Measurements from ENCODE around the gene OPA3.

Gene OPA3

DNA sequence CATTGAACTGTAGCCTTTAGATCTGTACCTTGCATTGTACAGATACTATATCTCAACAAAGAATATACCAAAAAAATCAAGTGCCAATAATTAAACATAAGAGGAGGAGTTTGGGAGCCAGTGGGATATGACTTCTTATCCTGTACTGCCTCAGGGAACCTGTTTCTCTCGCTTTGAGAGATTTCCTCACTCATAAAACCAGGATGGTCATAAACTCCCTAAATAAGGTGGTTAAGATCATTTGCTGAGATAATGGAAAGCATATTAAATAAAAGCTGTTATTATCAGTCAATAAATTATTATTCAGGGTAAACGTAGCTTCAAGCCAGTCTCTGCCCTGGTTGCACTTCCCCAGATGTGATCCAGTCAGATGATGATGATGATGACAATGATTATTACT is 17.0 kb downstream of the OPA3 start:
- no peak for DNase-seq (ENCODE audit: low read depth in 2 of 2)

DNA sequence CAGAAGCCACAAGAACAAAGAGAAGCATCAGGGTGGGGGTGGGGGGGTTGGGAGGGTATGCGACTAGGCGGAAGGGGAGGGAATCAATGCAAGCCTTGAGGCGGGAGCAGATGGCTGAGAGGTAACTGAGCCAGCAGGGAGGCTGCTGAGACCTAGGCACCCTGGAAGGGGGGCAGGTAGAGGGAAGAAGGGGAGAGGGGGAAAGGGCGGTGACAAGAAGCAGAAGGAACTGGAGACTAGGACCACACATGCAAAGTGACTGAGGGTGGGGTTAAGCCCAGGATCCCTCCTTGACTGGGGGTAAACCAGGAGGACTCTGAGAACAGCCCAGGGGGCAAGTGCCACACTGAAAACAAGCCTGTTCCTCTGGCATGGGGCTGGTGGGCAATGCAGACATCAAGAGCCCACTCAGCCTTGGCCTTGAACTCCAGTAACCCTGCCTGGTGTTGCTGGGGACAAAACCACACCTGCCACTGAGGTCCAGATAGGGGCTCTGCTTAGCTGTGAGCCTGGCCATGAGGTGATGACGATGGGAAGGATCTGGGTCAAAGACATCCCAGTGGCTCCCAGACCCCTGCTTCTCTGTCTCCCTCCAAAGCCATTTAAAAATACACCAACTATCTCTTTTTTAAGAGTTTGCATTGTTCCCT is 20.3 kb downstream of the OPA3 start:
- no peak for DNase-seq (ENCODE audit: low read depth in 2 of 2)

DNA sequence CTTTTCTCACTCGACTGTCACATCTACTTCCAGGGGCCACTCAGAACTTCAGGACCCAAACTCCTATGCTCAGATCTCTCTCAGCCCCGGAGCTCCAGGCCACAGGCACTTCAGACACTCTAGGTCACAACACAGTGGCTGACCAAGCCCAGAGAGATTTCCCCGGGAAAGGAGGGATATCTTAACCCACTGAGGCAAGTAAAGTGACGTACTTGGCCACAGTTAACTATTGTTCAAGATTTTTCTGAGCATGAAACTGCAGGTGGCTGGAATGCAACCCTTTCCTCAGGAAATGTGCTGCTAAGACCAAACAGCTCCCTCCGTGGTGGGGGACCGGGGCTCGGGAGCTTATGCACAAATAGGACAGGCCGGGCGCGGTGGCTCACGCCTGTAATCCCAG is 23.9 kb downstream of the OPA3 start:
- no peak for DNase-seq (ENCODE audit: low read depth in 2 of 2)

DNA sequence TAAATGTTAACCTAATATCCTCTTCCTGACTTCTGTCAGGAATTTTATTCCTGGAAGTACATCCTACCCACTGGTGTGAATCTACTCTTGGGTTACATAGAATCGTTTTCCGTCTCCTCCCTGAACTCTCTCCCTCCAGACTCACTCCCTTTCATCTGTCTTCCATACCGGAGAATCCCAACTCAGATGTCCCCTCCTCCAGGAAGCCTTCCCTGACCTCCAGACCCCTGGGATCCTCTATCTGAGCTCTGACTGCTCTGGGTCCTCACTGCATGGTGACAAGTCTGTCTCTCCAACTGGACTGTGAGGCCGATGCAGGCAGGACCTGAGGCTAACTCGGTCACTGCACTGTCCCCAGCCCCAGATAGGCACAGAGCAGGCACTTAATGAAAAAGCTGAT is 24.6 kb downstream of the OPA3 start:
- DNase-seq (ENCODE audit: low read depth in 2 of 2) = no peak

DNA sequence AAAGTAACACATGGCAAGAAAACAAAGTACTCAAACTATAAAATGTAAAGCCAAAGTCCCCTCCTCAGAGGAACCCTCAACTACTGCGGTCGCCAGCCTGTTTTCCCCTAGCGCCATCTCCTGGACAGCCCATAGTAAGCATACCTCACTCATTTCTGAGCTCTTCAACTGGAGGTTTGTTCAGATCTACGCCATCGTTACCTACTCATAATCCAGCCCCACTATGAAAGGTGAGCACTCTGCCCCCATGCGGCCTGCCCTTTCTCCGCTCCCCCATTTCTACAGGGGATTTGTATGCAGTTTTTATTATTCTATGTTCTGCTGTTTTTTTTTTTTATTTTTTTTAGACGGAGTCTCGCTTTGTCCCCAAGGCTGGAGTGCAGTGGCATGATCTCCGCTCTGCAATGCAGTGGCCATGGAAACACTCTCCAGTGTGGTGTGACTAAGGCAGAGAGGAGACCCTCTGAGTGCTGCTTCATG is 26.2 kb downstream of the OPA3 start:
- peak; percentile 13 to 50 for DNase-seq (ENCODE audit: low read depth in 2 of 2)

DNA sequence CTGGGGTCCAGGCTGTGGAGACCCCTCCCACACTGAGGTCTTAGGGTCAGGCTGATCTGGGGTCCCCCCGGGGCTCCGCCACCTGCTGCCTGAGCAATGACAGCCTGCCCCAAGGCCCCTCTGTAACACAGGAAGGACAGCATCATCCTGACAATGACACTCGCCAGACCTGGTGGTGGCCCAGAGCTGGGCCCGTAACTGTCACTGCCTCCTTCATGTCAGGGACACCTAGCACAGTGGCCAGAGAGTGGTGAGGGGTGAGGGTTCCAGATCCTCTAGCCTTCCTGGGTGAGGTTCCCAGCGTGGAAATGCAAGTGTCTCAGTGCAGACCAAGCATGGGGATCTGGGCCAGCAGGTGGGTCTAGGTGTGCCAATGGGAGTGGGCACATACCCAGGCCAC is 27.8 kb downstream of the OPA3 start:
- DNase-seq (ENCODE audit: low read depth in 2 of 2) = no peak

DNA sequence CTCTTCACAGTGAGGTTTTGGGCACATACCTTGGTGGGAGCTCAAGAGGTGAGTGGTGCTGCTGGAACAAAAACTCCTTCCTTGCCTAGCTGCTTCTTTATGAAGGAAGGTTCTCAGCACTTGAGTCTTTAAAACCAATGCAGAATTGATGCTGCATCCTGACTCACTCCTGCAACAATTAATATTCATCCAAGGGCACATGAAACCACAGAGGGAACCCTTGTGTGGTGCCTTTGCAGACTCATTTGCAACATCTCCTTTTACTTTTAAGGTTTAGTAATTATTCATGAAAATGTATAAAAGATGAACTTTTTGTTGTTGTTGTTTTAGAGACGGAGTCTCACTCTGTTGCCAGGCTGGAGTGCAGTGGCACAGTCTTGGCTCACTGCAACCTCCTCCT is 30.1 kb downstream of the OPA3 start:
- no peak for DNase-seq (ENCODE audit: low read depth in 2 of 2)

DNA sequence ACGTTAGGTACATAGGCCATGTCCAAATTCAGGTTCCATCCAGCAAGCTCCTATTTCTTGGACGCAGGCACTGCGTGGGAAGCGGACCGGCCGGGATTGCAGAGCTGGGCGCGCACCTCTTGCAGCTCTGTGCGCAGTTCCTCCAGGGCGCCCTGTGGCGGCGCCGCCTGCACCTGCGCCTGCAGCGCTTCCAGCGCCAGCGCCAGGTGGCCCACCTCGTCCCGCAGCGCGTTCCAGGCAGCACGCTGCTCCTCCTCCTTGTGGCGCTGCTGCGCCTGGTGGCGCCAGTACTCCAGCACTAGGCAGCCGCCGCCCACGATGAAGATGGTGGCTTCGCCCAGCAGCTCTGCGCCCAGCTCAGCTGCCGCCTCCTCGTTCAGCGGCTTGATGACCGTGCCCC is 31.1 kb downstream of the OPA3 start:
- DNase-seq (ENCODE audit: low read depth in 2 of 2) = no peak

DNA sequence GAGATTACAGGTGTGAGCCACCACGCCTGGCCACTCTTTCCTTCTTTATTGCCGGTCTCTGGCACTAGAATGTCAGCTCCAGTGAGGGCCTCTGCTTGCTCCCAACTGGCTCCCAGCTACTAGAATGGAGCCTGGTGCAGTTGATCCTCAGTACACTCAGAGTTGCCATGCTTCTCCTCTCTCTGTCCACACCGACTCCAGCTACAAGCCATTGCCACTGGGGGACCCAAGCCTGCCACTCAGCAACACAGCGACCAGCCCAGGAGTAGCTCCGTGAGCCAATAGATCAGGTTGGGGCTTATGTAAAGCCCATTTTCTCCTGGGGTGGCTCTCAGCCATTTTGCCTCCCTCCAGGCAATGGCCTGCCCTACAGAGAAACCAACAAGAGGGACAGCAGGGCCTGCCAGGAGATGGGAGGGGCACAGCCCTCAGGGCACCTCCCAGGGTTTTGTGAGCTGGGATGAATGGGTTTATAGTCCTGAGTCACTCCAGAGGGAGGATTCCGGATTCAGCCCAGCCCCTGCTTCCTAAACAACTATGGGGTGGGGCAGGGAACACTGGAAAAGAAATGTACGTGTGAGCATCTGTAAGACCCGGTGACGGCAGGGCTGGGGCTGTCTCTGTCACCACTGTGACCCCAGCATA is 36.5 kb downstream of the OPA3 start:
- DNase-seq (ENCODE audit: low read depth in 2 of 2) = no peak

DNA sequence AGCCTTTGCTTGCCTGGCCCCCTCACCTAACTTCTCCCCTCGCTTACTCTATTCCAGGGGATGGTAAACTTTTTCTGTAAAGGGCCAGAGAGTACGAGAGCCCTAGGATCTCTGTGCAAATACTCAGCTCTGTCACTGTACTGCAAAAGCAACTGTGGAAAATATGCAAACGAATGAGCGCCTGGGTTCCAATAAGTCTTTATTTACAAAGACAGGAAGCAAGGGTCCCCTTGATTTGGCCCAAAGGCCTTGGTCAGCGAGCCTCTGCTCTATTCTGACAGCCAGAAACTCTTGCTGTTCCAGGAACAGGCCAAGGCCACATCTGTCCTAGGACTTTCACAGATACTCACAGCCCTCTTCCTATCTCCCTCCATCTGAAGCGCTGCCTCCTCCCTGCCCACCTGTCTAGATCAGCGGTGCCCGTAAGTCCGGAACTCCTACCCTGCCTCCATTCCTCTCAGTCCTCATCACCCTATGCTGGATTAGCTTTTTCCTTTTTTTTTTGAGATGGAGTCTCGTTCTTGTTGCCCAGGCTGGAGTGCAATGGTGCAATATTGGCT is 37.3 kb downstream of the OPA3 start:
- DNase-seq (ENCODE audit: low read depth in 2 of 2) = no peak

DNA sequence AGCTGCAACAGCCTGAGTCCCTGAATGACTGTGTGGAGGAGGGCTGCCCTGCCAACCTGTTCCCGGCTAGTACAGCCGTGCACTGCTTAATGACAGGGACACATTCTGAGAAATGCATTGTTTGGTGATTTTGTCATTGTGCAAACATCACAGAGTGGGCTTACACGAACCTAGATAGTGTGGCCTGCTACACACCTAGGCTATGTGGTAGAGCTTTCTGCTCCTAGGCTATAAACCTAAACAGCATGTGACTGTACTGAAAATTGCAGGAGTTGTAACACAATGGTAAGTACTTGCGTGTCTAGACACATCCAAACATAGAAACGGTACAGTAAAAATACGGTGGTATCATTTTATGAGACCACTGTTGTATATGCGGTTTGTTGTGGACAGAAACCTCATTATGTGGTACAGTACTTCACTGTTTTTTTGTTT is 42.4 kb downstream of the OPA3 start:
- no peak for DNase-seq (ENCODE audit: low read depth in 2 of 2)

DNA sequence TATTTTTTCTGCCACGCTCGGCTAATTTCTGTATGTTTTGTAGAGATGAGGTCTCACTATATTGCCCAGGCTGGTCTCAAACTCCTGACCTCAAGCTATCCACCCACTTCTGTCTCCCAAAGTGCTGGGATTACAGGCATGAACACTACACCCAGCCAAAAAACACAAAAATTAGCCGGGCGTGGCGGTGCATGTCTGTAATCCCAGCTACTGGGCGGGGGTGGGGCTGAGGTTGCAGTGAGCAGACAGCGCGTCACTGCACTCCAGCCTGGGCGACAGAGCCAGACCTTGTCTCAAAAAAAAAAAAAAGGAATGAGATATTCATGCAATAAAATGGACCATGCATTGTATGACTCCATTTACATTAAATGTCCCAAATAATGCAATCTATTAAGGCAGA is 45.1 kb downstream of the OPA3 start:
- no peak for DNase-seq (ENCODE audit: low read depth in 2 of 2)

DNA sequence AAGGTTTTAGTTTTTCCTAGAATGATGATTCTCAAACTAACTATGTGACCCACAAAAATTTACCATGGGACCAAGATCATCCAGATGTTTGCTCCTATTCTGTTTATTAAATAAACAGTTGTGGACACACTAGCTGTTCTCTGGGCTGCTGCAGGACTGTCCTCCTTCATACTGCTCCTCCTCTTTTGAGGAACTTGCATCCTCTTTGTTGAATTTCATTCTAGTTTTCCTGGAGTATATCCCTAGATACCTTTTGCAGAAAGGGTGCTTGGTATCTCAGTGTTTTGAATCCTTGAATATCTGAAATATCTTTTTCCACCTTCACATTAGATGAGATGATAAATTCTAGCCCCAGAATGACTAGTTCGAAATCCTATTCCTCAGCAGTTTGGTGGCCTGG is 53.3 kb downstream of the OPA3 start:
- no peak for DNase-seq (ENCODE audit: low read depth in 2 of 2)

DNA sequence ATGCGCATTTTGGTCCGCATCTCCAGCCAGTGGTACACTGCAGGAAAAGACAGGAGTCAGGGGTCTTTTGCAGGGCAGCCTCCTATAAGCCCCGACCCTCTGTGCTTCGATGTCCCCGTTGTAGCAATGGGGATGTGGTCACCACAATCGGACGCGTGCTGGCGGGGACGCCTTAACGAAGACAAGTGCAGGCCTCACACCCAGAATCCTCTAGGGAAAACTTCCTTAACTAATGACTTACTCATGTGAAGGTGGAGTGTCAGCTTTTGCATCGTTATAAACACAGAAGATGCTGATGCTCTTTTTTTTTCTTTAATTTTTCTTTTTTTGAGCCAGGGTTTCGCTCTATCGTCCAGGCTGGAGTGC is 55.2 kb downstream of the OPA3 start:
- no peak for DNase-seq (ENCODE audit: low read depth in 2 of 2)

DNA sequence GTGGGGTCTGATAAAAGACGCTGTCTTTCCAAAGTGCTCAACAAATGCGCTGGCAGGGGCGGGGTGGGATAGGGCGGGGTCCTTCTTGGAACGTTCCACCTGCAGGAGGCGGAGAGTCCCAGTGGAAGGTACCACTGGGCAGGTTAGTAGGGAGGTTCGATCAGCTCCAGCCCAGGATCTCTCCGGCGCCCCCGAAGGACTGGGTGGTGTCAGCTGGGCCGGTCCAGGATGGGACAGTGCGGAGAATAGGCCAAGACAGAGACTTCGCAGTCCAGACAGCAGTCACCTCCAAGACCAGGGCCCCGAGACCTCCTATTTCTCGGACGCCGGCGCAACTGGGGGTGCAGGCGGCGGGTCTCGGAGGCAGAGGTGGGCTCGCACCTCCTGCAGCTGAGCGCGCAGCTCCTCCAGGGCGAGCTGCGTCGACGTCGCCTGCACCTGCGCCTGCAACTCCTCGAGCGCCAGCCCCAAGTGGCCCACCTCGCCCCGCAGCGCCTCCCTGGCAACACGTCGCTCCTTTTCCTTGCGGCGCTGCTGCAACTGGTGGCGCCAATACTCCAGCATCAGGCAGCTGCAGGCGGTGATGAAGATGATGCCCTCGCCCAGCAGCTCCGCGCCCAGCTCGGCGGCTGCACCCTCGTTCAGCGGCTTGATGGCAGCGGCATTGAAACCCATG is 55.7 kb downstream of the OPA3 start:
- no peak for DNase-seq (ENCODE audit: low read depth in 2 of 2)

DNA sequence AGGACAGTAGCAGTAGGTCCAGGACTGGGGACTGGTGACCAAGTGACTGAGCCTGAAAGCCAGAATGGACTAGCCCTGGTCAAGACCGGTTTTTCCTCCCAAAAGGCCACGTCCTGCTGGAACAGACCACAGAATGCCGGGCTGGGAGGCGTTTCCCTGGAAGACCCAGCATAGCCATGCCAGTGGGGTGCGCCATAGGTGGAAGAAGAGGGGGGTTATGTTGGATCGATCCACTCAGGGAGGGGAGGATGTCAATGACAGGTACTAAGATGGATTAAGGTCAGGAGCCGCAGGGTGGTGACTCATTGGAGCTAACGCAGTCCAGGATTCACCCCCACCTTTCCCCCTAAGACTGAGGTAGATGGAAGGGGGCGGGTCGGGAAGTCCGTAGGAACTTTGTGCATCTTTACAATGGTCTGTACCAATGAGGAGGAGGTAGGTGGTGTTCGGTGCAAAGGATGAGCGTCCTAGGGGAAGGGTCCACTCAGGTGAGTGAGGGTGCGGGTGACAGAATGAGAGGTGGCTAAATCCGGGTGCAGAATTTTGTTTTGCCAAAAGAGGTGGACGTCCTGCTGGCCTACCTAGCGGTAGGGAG is 56.4 kb downstream of the OPA3 start:
- no peak for DNase-seq (ENCODE audit: low read depth in 2 of 2)

DNA sequence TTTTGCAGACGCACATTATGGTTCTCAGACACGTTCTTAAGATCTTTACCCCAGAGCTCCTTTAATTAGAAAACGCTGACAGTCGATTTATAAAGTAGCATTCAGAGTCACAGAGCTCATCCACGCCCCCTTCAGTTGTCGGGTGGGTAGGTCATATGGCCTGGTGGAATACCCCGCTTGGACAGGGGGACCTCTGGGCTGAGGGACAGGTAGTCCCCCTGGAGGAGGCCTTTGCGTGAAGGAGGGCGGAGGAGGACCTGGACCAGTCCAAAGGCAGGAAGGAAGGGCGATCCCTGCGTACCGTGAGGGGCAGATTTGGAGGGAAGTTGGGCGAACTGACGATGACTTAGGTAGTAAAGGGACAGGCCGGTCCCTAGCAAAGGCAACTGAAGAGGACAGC is 56.9 kb downstream of the OPA3 start:
- no peak for DNase-seq (ENCODE audit: low read depth in 2 of 2)

DNA sequence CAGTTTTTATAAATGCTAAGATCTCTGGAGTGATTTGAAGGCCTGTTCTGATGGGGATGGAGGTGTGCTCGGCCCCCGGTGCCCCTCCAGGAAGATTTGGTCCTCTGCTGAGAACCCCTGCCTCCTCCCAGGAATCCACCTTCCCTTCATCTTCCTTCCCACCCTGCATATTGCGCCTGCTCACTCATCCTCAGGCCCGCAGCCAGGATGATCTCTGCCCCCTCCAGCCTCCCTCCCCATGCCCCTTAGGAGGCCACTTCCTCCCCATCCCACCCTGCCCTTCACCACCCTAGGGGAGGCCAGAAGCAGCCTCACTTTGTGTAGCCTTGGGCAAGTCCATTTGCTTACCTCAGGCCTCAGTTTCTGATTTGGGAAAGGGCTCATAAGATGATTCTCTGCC is 57.6 kb downstream of the OPA3 start:
- DNase-seq (ENCODE audit: low read depth in 2 of 2) = no peak

DNA sequence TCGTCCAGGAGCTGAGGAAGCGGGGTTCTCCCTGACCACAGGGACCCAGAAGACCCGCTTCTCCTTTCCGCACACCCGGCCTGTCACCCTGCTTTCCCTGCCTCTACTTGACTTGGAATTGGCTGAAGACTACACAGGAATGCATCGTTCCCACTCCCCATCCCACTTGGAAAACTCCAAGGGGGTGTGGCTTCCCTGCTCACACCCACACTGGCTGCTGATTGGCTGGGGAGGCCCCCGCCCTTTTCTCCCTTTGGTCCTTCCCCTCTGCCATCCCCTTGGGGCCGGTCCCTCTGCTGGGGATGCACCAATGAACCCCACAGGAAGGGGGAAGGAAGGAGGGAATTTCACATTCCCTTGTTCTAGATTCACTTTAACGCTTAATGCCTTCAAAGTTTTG is 58.5 kb downstream of the OPA3 start:
- no peak for DNase-seq (ENCODE audit: low read depth in 2 of 2)

DNA sequence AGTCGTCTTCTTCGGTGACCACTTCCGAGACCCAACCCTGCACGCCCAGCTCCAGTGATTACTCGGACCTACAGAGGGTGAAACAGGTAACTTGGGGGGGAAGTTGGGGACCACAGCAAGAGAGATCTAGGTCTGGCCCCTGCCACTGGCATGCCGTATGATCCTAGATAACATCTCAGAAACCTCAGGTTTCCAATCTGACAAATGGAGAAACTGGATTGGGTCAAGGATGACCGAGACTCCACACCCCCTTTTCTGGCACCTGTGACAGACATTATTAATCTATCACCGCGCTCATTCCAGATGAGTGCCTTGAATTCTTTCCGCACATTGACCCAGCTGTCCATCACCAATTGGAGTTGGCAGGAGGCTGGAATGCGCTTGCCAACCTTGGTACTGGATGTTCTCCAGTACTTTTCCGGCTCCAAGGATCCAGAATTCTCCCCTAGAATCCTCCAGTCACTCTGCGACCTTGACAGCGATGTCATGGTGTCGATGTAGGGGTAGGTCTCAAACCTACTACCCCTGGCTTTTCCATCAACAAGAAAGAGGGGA is 60.0 kb downstream of the OPA3 start:
- no peak for DNase-seq (ENCODE audit: low read depth in 2 of 2)

DNA sequence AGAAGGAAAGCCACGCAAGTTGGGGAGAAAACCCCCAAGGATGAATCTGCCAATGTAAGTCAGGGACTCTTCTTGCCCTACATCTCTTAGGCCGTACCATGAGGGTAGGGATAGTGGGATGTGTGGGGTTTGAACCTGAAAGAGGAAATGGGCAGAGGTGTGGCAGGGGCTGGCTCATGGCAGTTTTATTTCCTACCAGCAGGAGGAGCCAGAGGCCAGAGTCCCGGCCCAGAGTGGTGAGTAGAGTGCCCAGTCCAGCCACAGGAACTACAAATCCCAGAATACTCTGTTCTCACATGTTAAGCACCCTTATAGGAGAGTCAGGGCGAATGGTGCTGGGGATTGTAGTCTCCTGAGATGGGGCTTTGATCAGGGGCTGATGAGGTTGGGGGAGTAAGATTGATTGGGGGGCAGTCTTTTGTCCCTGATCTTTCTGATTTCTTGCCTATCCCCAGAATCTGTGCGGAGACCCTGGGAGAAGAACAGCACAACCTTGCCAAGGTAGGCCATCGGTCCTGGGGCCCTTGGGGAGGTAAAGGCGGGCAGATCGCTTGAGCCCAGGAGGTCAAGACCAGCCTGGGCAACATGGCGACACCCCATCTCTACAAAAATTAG is 60.9 kb downstream of the OPA3 start:
- DNase-seq (ENCODE audit: low read depth in 2 of 2) = peak; percentile 42 to 43

Data from stimulated activated CD8-positive, alpha-beta memory T cell treated with anti-CD3 and anti-CD28 coated beads, Interleukin-15, amount 100 ng/mL, for 4 hours (primary cell).